GM18519 (cell line): ENCODE results near the gene ADAMTS16.

Experiments used
- ATAC-seq: cut with Tn5 transposase; IDR thresholded peaks from one replicate; pipeline ENCODE4 v1.9.1; 2021; ENCODE audit warnings: mild to moderate bottlenecking, moderate library complexity; ENCODE audit not compliant: unreplicated experiment, low FRiP score

Gene ADAMTS16

GRCh38 chr5:5179597-5179996 is 39.5 kb downstream of the ADAMTS16 start:
- no peak for ATAC-seq

- no peak for ATAC-seq
These were observed 41.7 kb downstream of the ADAMTS16 start for GRCh38 chr5:5181650-5182324.

GRCh38 chr5:5182508-5183188 is 42.5 kb downstream of the ADAMTS16 start:
- ATAC-seq = no peak

- ATAC-seq = no peak
These were observed 43.1 kb downstream of the ADAMTS16 start for GRCh38 chr5:5183189-5183699.

GRCh38 chr5:5183933-5184332 is 43.8 kb downstream of the ADAMTS16 start:
- no peak for ATAC-seq

- ATAC-seq = no peak
These were observed 48.4 kb downstream of the ADAMTS16 start for GRCh38 chr5:5188376-5189050.

- ATAC-seq = no peak
These were observed 48.9 kb downstream of the ADAMTS16 start for GRCh38 chr5:5189051-5189430.

- no peak for ATAC-seq
These were observed 51.8 kb downstream of the ADAMTS16 start for GRCh38 chr5:5191906-5192305.

GRCh38 chr5:5192681-5193080 is 52.6 kb downstream of the ADAMTS16 start:
- ATAC-seq = no peak

GRCh38 chr5:5195128-5195918 is 55.2 kb downstream of the ADAMTS16 start:
- ATAC-seq = no peak

- no peak for ATAC-seq
These were observed 58.0 kb downstream of the ADAMTS16 start for GRCh38 chr5:5198135-5198534.

- ATAC-seq = no peak
These were observed 58.7 kb downstream of the ADAMTS16 start for GRCh38 chr5:5198815-5199214.

- no peak for ATAC-seq
These were observed 59.4 kb downstream of the ADAMTS16 start for GRCh38 chr5:5199495-5199894.

GRCh38 chr5:5200133-5200532 is 60.0 kb downstream of the ADAMTS16 start:
- ATAC-seq = no peak

GRCh38 chr5:5202321-5202720 is 62.2 kb downstream of the ADAMTS16 start:
- ATAC-seq = no peak

GRCh38 chr5:5203451-5203850 is 63.3 kb downstream of the ADAMTS16 start:
- ATAC-seq = no peak

- ATAC-seq = no peak
These were observed 67.7 kb downstream of the ADAMTS16 start for GRCh38 chr5:5207828-5208227.

GRCh38 chr5:5209089-5209488 is 69.0 kb downstream of the ADAMTS16 start:
- no peak for ATAC-seq

- no peak for ATAC-seq
These were observed 69.6 kb downstream of the ADAMTS16 start for GRCh38 chr5:5209510-5210286.

GRCh38 chr5:5217371-5217770 is 77.2 kb downstream of the ADAMTS16 start:
- ATAC-seq = peak; percentile 89
